ENCODE data around the gene PTDSS2.
"Not testable (repeated sequence)": the region's sequence is repeated elsewhere in the genome, so short reads cannot be mapped to it uniquely, and the experiment has no call there.

The PTDSS2 gene

GRCh38 chr11:429931-430456, 20.1 kb upstream of the PTDSS2 start:
- no peak overlapping the region for H3K4me3 ChIP-seq (ENCODE audit: low read depth, low read length)

GRCh38 chr11:431921-432320, 18.2 kb upstream of the PTDSS2 start:
- no peak overlapping the region for H3K4me3 ChIP-seq (ENCODE audit: low read depth, low read length)

GRCh38 chr11:432501-433100, 17.5 kb upstream of the PTDSS2 start:
- H3K4me3 ChIP-seq (ENCODE audit: low read depth, low read length): no peak overlapping the region

GRCh38 chr11:433111-433510, 17.0 kb upstream of the PTDSS2 start:
- H3K4me3 ChIP-seq (ENCODE audit: low read depth, low read length): no peak overlapping the region

- H3K4me3 ChIP-seq (ENCODE audit: low read depth, low read length): no peak overlapping the region
Measured at GRCh38 chr11:433641-434040, 16.4 kb upstream of the PTDSS2 start.

- no peak overlapping the region for H3K4me3 ChIP-seq (ENCODE audit: low read depth, low read length)
Measured at GRCh38 chr11:434496-434895, 15.6 kb upstream of the PTDSS2 start.

- H3K4me3 ChIP-seq (ENCODE audit: low read depth, low read length): not testable (repeated sequence)
Measured at GRCh38 chr11:434999-435740, 14.9 kb upstream of the PTDSS2 start.

GRCh38 chr11:437228-437870, 12.7 kb upstream of the PTDSS2 start:
- H3K4me3 ChIP-seq (ENCODE audit: low read depth, low read length): no peak overlapping the region

- H3K4me3 ChIP-seq (ENCODE audit: low read depth, low read length): no peak overlapping the region
Measured at GRCh38 chr11:438101-438844, 11.8 kb upstream of the PTDSS2 start.

GRCh38 chr11:439315-440064, 10.6 kb upstream of the PTDSS2 start:
- H3K4me3 ChIP-seq (ENCODE audit: low read depth, low read length): no peak overlapping the region

GRCh38 chr11:440065-441042, 9.7 kb upstream of the PTDSS2 start:
- no peak overlapping the region for H3K4me3 ChIP-seq (ENCODE audit: low read depth, low read length)

- H3K4me3 ChIP-seq (ENCODE audit: low read depth, low read length): no peak overlapping the region
Measured at GRCh38 chr11:441043-441417, 9.0 kb upstream of the PTDSS2 start.

- peak within 1 kb of the TSS; percentile 14 for H3K4me3 ChIP-seq (ENCODE audit: low read depth, low read length)
Measured at GRCh38 chr11:441418-442274, 8.4 kb upstream of the PTDSS2 start, which contains the start of gene ANO9. ANO9 (minus strand) TSS chr11:442011; CDS start chr11:441926, 85 bp downstream.

GRCh38 chr11:442611-443081, 7.4 kb upstream of the PTDSS2 start:
- H3K4me3 ChIP-seq (ENCODE audit: low read depth, low read length): no peak overlapping the region

- no peak overlapping the region for H3K4me3 ChIP-seq (ENCODE audit: low read depth, low read length)
Measured at GRCh38 chr11:443542-444199, 6.4 kb upstream of the PTDSS2 start.

- no peak overlapping the region for H3K4me3 ChIP-seq (ENCODE audit: low read depth, low read length)
Measured at GRCh38 chr11:444396-445144, 5.5 kb upstream of the PTDSS2 start.
